Heart right ventricle (tissue), 16 donors: ENCODE measurements around the gene NLGN2. TPM values are rescaled to one million over a fixed set of nuclear protein-coding genes. Genes with fewer than 3 reads are reported as not detected.
"Not testable (repeated sequence)": the region's sequence is repeated elsewhere in the genome, so short reads cannot be mapped to it uniquely, and the experiment has no call there.

Source experiments
- ATAC-seq, 8 donors: fragments of 200-7000 bp; cut with Tn5 transposase; one replicate each; pipeline ENCODE4 v1.9.1; 2020; ENCODE audit warnings: mild to moderate bottlenecking in 8 of 8, moderate library complexity in 8 of 8, moderate number of reproducible peaks in 1 of 8
- DNase-seq, 2 donors: peaks; one replicate each; pipeline ENCODE4 v3.0.0-alpha.2; 2020
- H3K27ac ChIP-seq, 10 donors: fragments of 200-600 bp; sonication (generic) in 2 of 10; one replicate each; pipeline versions ENCODE4 v1.5.0 to v1.8.0; 2020 to 2022; ENCODE audit warnings: mild to moderate bottlenecking in 3 of 10
- H3K27me3 ChIP-seq, 7 donors: fragments of 200-600 bp; one replicate each; pipeline ENCODE4 v1.8.0; 2021 to 2022; ENCODE audit warnings: mild to moderate bottlenecking in 2 of 7
- H3K36me3 ChIP-seq, 9 donors: fragments of 200-600 bp; sonication (generic) in 1 of 9; one replicate each; pipeline versions ENCODE4 v1.5.0 to v1.8.0; 2020 to 2022; ENCODE audit warnings: mild to moderate bottlenecking in 2 of 9
- H3K4me1 ChIP-seq, 9 donors: fragments of 200-600 bp; sonication (generic) in 1 of 9; one replicate each; pipeline versions ENCODE4 v1.5.0 to v1.8.0; 2020 to 2022; ENCODE audit warnings: mild to moderate bottlenecking in 4 of 9
- H3K4me3 ChIP-seq, 10 donors: fragments of 200-600 bp; sonication (generic) in 2 of 10; one replicate each; pipeline versions ENCODE4 v1.5.0 to v1.8.0; 2020 to 2022; ENCODE audit warnings: mild to moderate bottlenecking in 7 of 10, moderate library complexity in 2 of 10
- H3K9me3 ChIP-seq, 11 donors: fragments of 200-600 bp in 10 of 11; sonication (generic) in 2 of 11; one replicate each; pipeline versions ENCODE4 v1.5.0 to v1.8.0; 2013 to 2022; ENCODE audit warnings: mild to moderate bottlenecking in 2 of 11, control low read depth in 1 of 11, moderate library complexity in 1 of 11
- CTCF ChIP-seq, 9 donors: fragments of 200-600 bp; sonication (generic) in 2 of 9; IDR thresholded peaks; one replicate each; pipeline versions ENCODE4 v1.5.0 to v1.8.0; 2021 to 2022; ENCODE audit warnings: antibody characterized with exemption in 9 of 9, mild to moderate bottlenecking in 5 of 9, moderate library complexity in 1 of 9
- WGBS, 2 donors: extraction: QIAGEN DNeasy Blood & Tissue Kit; methylation state at CpG; one replicate each; pipeline ENCODE4 v1.1.7; 2013; ENCODE audit warnings: inconsistent platforms in 1 of 2; 5-methylcytosine and 5-hydroxymethylcytosine counted together
- intact Hi-C, 10 donors: fragments of 100-400 bp; cut with DNase I; formaldehyde crosslinking; loops; one replicate each; pipeline versions ENCODE4 v1.11.1 to v1.14.2; 2022
- polyA plus RNA-seq, 2 donors: library from polyadenylated mRNA; stranded (reverse); fragments of 200-250 nt; gene quantifications; one replicate each; pipeline ENCODE4 v1.2.3, GENCODE V29; 2013
- total RNA-seq, 10 donors: library from RNA; stranded (reverse); fragmentation: NEBNext Ultra II Directional in 3 of 10; extraction: Animal tissue kit (Norgen Biotek cat#: 25700) in 3 of 10; gene quantifications; one replicate each; pipeline versions ENCODE4 v1.2.1 to v1.2.4, GENCODE V29; 2021 to 2023
- donor health status: Arrhythmogenic right ventricular cardiomyopathy.
- donor health status: ischemic (EF 13 %, LVEDD 7.1; RV severe dilation, severe dysfunction).
- donor health status: healthy with polysubstance abuse.
- donor health status: DM: no; HTN: yes; CAD: no.
- donor health status: DM: no; HTN: no; CAD: no.
- donor health status: ischemic (EF 25% LVEDD 6.9; RV normal size, moderate dysfunction).
- donor health status: ischemic (EF 25% LVEDD 5.7; RV mildly dilated, moderate dysfunction).
- donor health status: healthy.
- donor health status: DM: yes; HTN: yes; CAD: no.
- donor health status: Ischemic cardiomyopathy.
- donor health status: ischemic (EF 35%, LVEDD 5.7; RV mildly dilated, moderate dysfunction).
- donor health status: nonischemic (EF 11% LVEDD 7.7; RV severe dilation, severe dysfunction).
- donor health status: DM: yes; HTN: yes; CAD: no.
- donor health status: PGD.
- donor health status: ischemic (EF 29% LVEDD 5.4; RV normal size, mild dysfunction).
- donor health status: nonischemic (EF 23%, LVEDD 6.1; RV moderate dilation, normal function).

NLGN2 gene
- total and polyA plus RNA-seq, 12 donors, result 3.6 to 15.8 (median 7.1) TPM

- H3K27me3 ChIP-seq, result peaks cover 0 to 6% (median 0%) of the 10 kb centered on the region in 7 donors
- no peaks in the 10 kb centered on the region for H3K36me3 ChIP-seq
- intact Hi-C loops, result loop anchor here in 1 of 10 donors (10.0 kb wide), 1 partner anchor 148 kb away; no protein-coding TSS in a partner anchor
- H3K4me3 ChIP-seq, result no peak overlapping the region
- no peak overlapping the region for H3K27ac ChIP-seq
- ATAC-seq (no peak), DNase-seq (no peak)
- TF ChIP-seq CTCF (IDR thresholded peaks at IDR 0.05), result no peak
- H3K9me3 ChIP-seq, result no peaks in the 10 kb centered on the region
- 69 to 84% methylated on average over 8 of the region's 8 CpGs for WGBS, 2 donors
- no peaks in the 10 kb centered on the region for H3K4me1 ChIP-seq
These were observed 40.6 kb upstream of the NLGN2 start for GRCh38 chr17:7367083-7367482.

GRCh38 chr17:7367918-7368598, 39.6 kb upstream of the NLGN2 start:
- DNase-seq (no peak), ATAC-seq (no peak)
- Histone ChIP-seq H3K27me3 (peaks cover 0 to 6% (median 0%) of the 10 kb centered on the region in 7 donors), H3K9me3 (no peaks in the 10 kb centered on the region), H3K4me3 (no peak overlapping the region), H3K27ac (no peak overlapping the region), H3K36me3 (no peaks in the 10 kb centered on the region), H3K4me1 (no peaks in the 10 kb centered on the region)
- 61 to 68% methylated on average over 13 of the region's 13 CpGs for WGBS, 2 donors
- intact Hi-C loops, result loop anchor here in 1 of 10 donors (10.0 kb wide), 1 partner anchor 147 kb away; no protein-coding TSS in a partner anchor
- no peak for TF ChIP-seq CTCF (IDR thresholded peaks at IDR 0.05)

GRCh38 chr17:7368599-7368994, 39.0 kb upstream of the NLGN2 start:
- not testable (repeated sequence) for H3K4me3 ChIP-seq, H3K27me3 ChIP-seq, H3K36me3 ChIP-seq, H3K9me3 ChIP-seq, DNase-seq, H3K4me1 ChIP-seq, H3K27ac ChIP-seq, ATAC-seq
- intact Hi-C loops, result loop anchor here in 1 of 10 donors (10.0 kb wide), 1 partner anchor 146 kb away; no protein-coding TSS in a partner anchor
- 75% methylated on average over 5 of the region's 5 CpGs for WGBS, 2 donors

- DNase-seq (no peak), ATAC-seq (no peak)
- H3K36me3 ChIP-seq, result no peaks in the 10 kb centered on the region
- intact Hi-C loops, result loop anchor here in 1 of 10 donors (10.0 kb wide), 1 partner anchor 145 kb away; no protein-coding TSS in a partner anchor
- no peak overlapping the region for H3K4me3 ChIP-seq
- no peak overlapping the region for H3K27ac ChIP-seq
- no peaks in the 10 kb centered on the region for H3K4me1 ChIP-seq
- WGBS, 2 donors, result 89% methylated on average over 5 of the region's 5 CpGs
- TF ChIP-seq CTCF (IDR thresholded peaks at IDR 0.05), result no peak
- no peaks in the 10 kb centered on the region for H3K9me3 ChIP-seq
- peaks cover 0 to 6% (median 0%) of the 10 kb centered on the region in 7 donors for H3K27me3 ChIP-seq
These were observed 37.8 kb upstream of the NLGN2 start for GRCh38 chr17:7369825-7370224.

GRCh38 chr17:7370853-7371252, 36.8 kb upstream of the NLGN2 start:
- peaks cover 0 to 6% (median 0%) of the 10 kb centered on the region in 7 donors for H3K27me3 ChIP-seq
- no peak for ATAC-seq
- H3K27ac ChIP-seq, result no peak overlapping the region
- no peaks in the 10 kb centered on the region for H3K36me3 ChIP-seq
- no peak overlapping the region for H3K4me3 ChIP-seq
- TF ChIP-seq CTCF (IDR thresholded peaks at IDR 0.05), result no peak
- 86 to 91% methylated on average over 4 of the region's 4 CpGs for WGBS, 2 donors
- intact Hi-C loops, result no loop called here
- no peaks in the 10 kb centered on the region for H3K9me3 ChIP-seq
- DNase-seq, result no peak
- H3K4me1 ChIP-seq, result no peaks in the 10 kb centered on the region
